ENCODE results near the gene VPS4B.

DNA sequence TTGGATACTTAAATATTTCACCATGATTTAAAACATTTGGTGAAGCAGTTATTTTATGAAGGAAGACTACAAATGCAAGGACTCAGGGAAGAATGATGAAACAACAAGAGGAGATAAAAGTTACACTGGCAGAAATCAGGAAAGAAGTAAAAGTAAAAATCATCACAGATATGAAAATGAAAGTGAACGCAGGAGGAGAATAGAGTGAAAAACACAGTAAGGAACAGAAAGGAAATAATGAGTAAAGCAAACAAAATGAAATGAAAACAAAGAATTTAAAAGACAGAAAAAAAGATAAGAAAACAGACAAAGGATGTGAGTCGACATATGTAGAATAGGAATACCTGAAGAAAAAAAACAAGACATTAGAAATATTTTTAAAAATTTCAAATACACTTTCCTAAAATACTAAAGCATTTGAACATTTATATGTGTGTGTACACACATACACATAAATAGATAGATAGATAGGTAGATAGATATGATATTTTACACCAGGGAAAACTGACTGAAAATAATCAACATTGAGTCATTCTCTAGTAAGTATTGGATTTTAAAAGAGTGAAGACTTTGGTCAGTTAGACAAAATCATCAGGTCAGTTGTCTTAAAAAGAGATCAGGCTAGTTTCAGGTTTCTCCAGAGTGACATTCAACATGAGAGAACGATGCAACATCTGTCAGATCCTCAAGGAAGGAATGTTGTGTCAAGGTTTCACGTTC, 43.2 kb downstream of the VPS4B start:
- TF ChIP-seq CTCF (IDR thresholded peaks at IDR 0.05) (no peak), POLR2A (IDR thresholded peaks at IDR 0.05) (no peak)
